Osteoblast (primary cell): ENCODE results near the gene SCN4B. TPM values are rescaled to one million over a fixed set of nuclear protein-coding genes. Genes with fewer than 3 reads are reported as not detected.

Experiments
- DNase-seq: peaks from one replicate; pipeline ENCODE4 v3.0.0; 2011; ENCODE audit warnings: low spot score, mixed read lengths; ENCODE audit not compliant: insufficient read length; ENCODE audit errors: missing footprints
- H2AFZ ChIP-seq: 2 replicates; pipeline ENCODE4 v1.6.0; 2011; ENCODE audit warnings: mild to moderate bottlenecking, low read length
- H3K27ac ChIP-seq: 2 replicates; pipeline ENCODE4 v1.5.1; 2011; ENCODE audit warnings: mild to moderate bottlenecking, low read depth, low read length, moderate library complexity
- H3K27me3 ChIP-seq: 2 replicates; pipeline ENCODE4 v1.6.0; 2012; ENCODE audit warnings: mild to moderate bottlenecking, control low read depth, inconsistent platforms, low read length, moderate library complexity; ENCODE audit not compliant: insufficient read depth
- H3K36me3 ChIP-seq: 2 replicates; pipeline ENCODE4 v1.5.1; 2011; ENCODE audit warnings: mild to moderate bottlenecking, low read length, control low read depth, moderate library complexity; ENCODE audit not compliant: insufficient read depth
- H3K4me1 ChIP-seq: 2 replicates; pipeline ENCODE4 v1.5.1; 2011; ENCODE audit warnings: mild to moderate bottlenecking, low read length, control low read depth, moderate library complexity; ENCODE audit not compliant: insufficient read depth
- H3K4me2 ChIP-seq: 2 replicates; pipeline ENCODE4 v1.6.0; 2011; ENCODE audit warnings: mild to moderate bottlenecking, low read length; ENCODE audit not compliant: insufficient read depth
- H3K4me3 ChIP-seq: fragments of 200-600 bp; sonication (generic); 3 replicates; pipeline ENCODE4 v1.5.1; 2012; ENCODE audit warnings: mild to moderate bottlenecking, low read length, inconsistent platforms; ENCODE audit not compliant: insufficient read depth
- H3K79me2 ChIP-seq: 2 replicates; pipeline ENCODE4 v1.6.0; 2012; ENCODE audit warnings: mild to moderate bottlenecking, low read length, control low read depth, inconsistent platforms; ENCODE audit not compliant: insufficient read depth
- H3K9me3 ChIP-seq: 2 replicates; pipeline ENCODE4 v1.5.1; 2011; ENCODE audit warnings: low read depth, low read length, control low read depth
- H4K20me1 ChIP-seq: 2 replicates; pipeline ENCODE4 v1.6.0; 2012; ENCODE audit warnings: mild to moderate bottlenecking, low read length, control low read depth; ENCODE audit not compliant: insufficient read depth
- total RNA-seq: library from RNA; depleted of rRNA; stranded (reverse); fragments of >200 nt; gene quantifications from 2 replicates; pipeline ENCODE4 v1.2.3, GENCODE V29; 2012
- TF ChIP-seq, protein P1 (sequence below): IDR thresholded peaks from 2 replicates; pipeline ENCODE4 v1.5.1; 2011; ENCODE audit warnings: mild to moderate bottlenecking, low read depth, low read length, moderate library complexity; ENCODE audit errors: extremely low read depth

SCN4B gene
- total RNA-seq, 1 donor, result 0.36 TPM

DNA sequence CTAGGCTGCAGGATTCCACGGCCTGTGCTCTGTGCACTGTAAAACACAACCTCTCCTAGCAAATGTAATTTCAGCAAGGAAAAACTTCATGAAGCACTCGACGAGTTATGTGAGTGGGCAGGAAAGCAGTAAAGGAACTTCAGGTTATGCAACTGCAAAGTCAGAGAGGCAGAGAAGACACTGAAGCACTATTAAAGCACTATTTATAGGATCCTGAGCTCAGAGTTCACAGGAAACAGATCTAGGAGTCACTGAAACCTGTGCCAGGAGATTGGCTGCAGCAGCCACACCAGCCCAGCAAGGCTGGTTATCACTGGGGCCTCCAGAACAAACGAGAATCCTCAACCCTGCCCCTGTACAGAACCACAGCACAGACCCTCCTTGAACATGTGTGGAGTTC, 68.4 kb downstream of the SCN4B start:
- peaks cover 7% of the 10 kb centered on the region for H3K27me3 ChIP-seq
- TF ChIP-seq, protein P1, sequence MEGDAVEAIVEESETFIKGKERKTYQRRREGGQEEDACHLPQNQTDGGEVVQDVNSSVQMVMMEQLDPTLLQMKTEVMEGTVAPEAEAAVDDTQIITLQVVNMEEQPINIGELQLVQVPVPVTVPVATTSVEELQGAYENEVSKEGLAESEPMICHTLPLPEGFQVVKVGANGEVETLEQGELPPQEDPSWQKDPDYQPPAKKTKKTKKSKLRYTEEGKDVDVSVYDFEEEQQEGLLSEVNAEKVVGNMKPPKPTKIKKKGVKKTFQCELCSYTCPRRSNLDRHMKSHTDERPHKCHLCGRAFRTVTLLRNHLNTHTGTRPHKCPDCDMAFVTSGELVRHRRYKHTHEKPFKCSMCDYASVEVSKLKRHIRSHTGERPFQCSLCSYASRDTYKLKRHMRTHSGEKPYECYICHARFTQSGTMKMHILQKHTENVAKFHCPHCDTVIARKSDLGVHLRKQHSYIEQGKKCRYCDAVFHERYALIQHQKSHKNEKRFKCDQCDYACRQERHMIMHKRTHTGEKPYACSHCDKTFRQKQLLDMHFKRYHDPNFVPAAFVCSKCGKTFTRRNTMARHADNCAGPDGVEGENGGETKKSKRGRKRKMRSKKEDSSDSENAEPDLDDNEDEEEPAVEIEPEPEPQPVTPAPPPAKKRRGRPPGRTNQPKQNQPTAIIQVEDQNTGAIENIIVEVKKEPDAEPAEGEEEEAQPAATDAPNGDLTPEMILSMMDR, result no peak
- DNase-seq, result no peak
- no peaks in the 10 kb centered on the region for H4K20me1 ChIP-seq
- H3K4me2 ChIP-seq, result no peak overlapping the region
- H3K4me1 ChIP-seq, result no peaks in the 10 kb centered on the region
- no peaks in the 10 kb centered on the region for H3K9me3 ChIP-seq
- no peaks in the 10 kb centered on the region for H3K36me3 ChIP-seq
- H3K27ac ChIP-seq, result no peak overlapping the region
- no peak overlapping the region for H2AFZ ChIP-seq
- H3K79me2 ChIP-seq, result no peaks in the 10 kb centered on the region
- H3K4me3 ChIP-seq, result no peak overlapping the region

Other genes starting within 250 kb of the SCN4B start
- gene TMPRSS13, start 223.4 kb downstream of the SCN4B start, total RNA-seq, result not detected in 2 replicates
- 1.1 TPM in 1 of 2 replicates, not detected in the other for gene IL10RA, start 166.4 kb downstream of the SCN4B start, total RNA-seq
- not detected in 2 replicates for gene TMPRSS4, start 75.7 kb downstream of the SCN4B start, total RNA-seq
- not detected in 2 replicates for gene SMIM35, start 65.9 kb downstream of the SCN4B start, total RNA-seq
- not detected in 2 replicates for gene SCN2B, start 23.8 kb upstream of the SCN4B start, total RNA-seq
- gene JAML, start 72.2 kb upstream of the SCN4B start, total RNA-seq, result not detected in 2 replicates
- 1.5 and 1.8 TPM in 2 replicates for gene MPZL3, start 99.5 kb upstream of the SCN4B start, total RNA-seq
- gene MPZL2, start 111.5 kb upstream of the SCN4B start, total RNA-seq, result not detected in 2 replicates
- not detected in 2 replicates for gene CD3E, start 151.9 kb upstream of the SCN4B start, total RNA-seq
- not detected in 2 replicates for gene CD3D, start 189.9 kb upstream of the SCN4B start, total RNA-seq
- not detected in 2 replicates for gene CD3G, start 191.5 kb upstream of the SCN4B start, total RNA-seq
- gene UBE4A, start 206.8 kb upstream of the SCN4B start, total RNA-seq, result 63.0 and 63.4 TPM in 2 replicates
- 25.3 and 31.1 TPM in 2 replicates for gene ATP5MG, start 248.8 kb upstream of the SCN4B start, total RNA-seq